ENCODE measurements around the gene RNF26.

DNA sequence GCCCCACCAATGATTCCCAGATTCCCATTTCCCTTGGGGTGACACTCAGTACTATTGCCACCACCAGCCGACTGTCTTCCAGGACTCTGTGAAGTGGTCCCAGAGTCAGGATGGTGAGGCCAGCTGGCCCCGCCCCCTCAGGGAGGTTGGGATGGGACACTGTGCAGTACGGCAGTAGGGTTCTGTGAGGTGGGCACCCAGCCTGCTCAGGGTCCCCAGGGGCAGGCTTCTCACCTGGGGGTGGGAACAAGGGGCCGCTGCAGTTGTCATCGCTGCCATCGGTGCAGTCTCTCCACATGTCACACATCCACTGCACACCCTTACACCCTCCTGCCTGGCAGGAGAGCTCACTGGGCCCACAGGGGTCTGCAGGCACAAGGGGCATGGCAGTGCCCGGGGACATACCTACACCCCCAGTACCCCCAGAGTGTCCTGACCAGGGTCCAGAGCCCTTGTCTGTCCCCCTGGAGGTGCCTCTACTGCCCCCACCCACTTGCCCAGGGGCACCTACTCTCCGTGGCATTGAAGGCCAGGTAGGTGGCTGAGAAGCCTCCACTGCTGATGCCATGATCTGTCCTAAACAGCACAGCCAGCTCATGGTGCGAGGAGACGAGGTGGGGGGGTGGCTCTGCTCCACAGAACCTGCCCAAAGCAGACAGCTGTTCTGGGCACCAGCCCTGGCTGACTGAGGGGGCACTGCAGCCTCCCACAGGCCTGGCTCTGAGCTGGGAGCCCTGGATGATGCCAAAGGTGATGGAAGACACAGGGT lies 8.2 kb downstream of the RNF26 start:
- TF ChIP-seq, protein P1, sequence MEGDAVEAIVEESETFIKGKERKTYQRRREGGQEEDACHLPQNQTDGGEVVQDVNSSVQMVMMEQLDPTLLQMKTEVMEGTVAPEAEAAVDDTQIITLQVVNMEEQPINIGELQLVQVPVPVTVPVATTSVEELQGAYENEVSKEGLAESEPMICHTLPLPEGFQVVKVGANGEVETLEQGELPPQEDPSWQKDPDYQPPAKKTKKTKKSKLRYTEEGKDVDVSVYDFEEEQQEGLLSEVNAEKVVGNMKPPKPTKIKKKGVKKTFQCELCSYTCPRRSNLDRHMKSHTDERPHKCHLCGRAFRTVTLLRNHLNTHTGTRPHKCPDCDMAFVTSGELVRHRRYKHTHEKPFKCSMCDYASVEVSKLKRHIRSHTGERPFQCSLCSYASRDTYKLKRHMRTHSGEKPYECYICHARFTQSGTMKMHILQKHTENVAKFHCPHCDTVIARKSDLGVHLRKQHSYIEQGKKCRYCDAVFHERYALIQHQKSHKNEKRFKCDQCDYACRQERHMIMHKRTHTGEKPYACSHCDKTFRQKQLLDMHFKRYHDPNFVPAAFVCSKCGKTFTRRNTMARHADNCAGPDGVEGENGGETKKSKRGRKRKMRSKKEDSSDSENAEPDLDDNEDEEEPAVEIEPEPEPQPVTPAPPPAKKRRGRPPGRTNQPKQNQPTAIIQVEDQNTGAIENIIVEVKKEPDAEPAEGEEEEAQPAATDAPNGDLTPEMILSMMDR (IDR thresholded peaks at IDR 0.05; ENCODE audit: poor library complexity) = no peak
- TF ChIP-seq EZH2 (IDR thresholded peaks at IDR 0.05; ENCODE audit: borderline replicate concordance) = no peak

All from hepatocyte (in vitro differentiated cells).